C4-2B (cell line): ENCODE data around the gene SERTAD1.

Experiments used
- CTCF ChIP-seq: fragments of 450-650 bp; conservative IDR thresholded peaks from 2 replicates; pipeline ENCODE4 v1.5.1; 2017; ENCODE audit warnings: mild to moderate bottlenecking
- ZFX ChIP-seq: fragments of 450-650 bp; IDR thresholded peaks from 2 replicates; pipeline ENCODE4 v1.6.1; 2017

DNA sequence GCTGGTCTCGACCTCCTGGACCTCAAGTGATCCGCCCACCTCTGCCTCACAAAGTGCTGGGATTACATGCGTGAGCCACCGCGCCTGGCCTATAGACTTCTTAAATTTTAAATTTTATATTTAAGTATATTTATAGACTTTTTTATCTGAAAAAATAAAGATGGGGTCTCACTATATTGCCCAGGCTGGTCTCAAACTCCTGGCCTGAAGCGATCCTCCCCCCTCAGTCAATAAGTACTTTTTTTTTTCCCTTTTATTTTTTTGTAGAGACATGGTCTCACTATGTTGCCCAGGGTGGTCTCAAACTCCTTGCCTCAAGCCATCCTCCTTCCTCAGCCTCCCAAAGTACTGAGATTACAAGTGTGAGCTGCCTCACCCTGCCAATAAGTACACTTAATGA, 1.9 kb downstream of the SERTAD1 start:
- TF ChIP-seq CTCF (no peak), ZFX (no peak)
